Measurements from ENCODE around the gene RNASE13.

RNASE13 gene

GRCh38 chr14:21034707-21035106 is at the start of gene RNASE13:
TSS of gene RNASE13 (minus strand) at chr14:21034807. CDS start at chr14:21034288, 519 bp downstream.
- H3K4me3 ChIP-seq (ENCODE audit: low read depth, low read length): no peak within 1 kb of the TSS
- H3K36me3 ChIP-seq (ENCODE audit: control insufficient read depth, insufficient read depth, low read length): no peaks in the 10 kb centered on the region
- no peaks in the 10 kb centered on the region for H3K9me3 ChIP-seq (ENCODE audit: control insufficient read depth, insufficient read depth, low read length)
- H3K27ac ChIP-seq (ENCODE audit: low read depth, low read length): no peak within 1 kb of the TSS
- peaks cover 13% of the 10 kb centered on the region for H3K4me1 ChIP-seq (ENCODE audit: control insufficient read depth, insufficient read depth, low read length)
- H3K27me3 ChIP-seq (ENCODE audit: control insufficient read depth, insufficient read depth, low read length): no peaks in the 10 kb centered on the region
- H3K9ac ChIP-seq (ENCODE audit: low read depth, low read length): no peak within 1 kb of the TSS

- no peaks in the 10 kb centered on the region for H3K27me3 ChIP-seq (ENCODE audit: control insufficient read depth, insufficient read depth, low read length)
- H3K9me3 ChIP-seq (ENCODE audit: control insufficient read depth, insufficient read depth, low read length): no peaks in the 10 kb centered on the region
- no peak overlapping the region for H3K4me3 ChIP-seq (ENCODE audit: low read depth, low read length)
- no peak overlapping the region for H3K27ac ChIP-seq (ENCODE audit: low read depth, low read length)
- peaks cover 84% of the 10 kb centered on the region for H3K36me3 ChIP-seq (ENCODE audit: control insufficient read depth, insufficient read depth, low read length)
- H3K4me1 ChIP-seq (ENCODE audit: control insufficient read depth, insufficient read depth, low read length): no peaks in the 10 kb centered on the region
- H3K9ac ChIP-seq (ENCODE audit: low read depth, low read length): no peak overlapping the region
These were observed 49.8 kb upstream of the RNASE13 start for GRCh38 chr14:21084396-21084795.

- peaks cover 84% of the 10 kb centered on the region for H3K36me3 ChIP-seq (ENCODE audit: control insufficient read depth, insufficient read depth, low read length)
- H3K4me3 ChIP-seq (ENCODE audit: low read depth, low read length): no peak overlapping the region
- H3K27ac ChIP-seq (ENCODE audit: low read depth, low read length): no peak overlapping the region
- no peaks in the 10 kb centered on the region for H3K9me3 ChIP-seq (ENCODE audit: control insufficient read depth, insufficient read depth, low read length)
- H3K27me3 ChIP-seq (ENCODE audit: control insufficient read depth, insufficient read depth, low read length): no peaks in the 10 kb centered on the region
- H3K9ac ChIP-seq (ENCODE audit: low read depth, low read length): no peak overlapping the region
- H3K4me1 ChIP-seq (ENCODE audit: control insufficient read depth, insufficient read depth, low read length): no peaks in the 10 kb centered on the region
These were observed 49.1 kb upstream of the RNASE13 start for GRCh38 chr14:21083565-21084325.

- no peaks in the 10 kb centered on the region for H3K27me3 ChIP-seq (ENCODE audit: control insufficient read depth, insufficient read depth, low read length)
- no peak overlapping the region for H3K27ac ChIP-seq (ENCODE audit: low read depth, low read length)
- H3K9ac ChIP-seq (ENCODE audit: low read depth, low read length): no peak overlapping the region
- H3K9me3 ChIP-seq (ENCODE audit: control insufficient read depth, insufficient read depth, low read length): no peaks in the 10 kb centered on the region
- H3K36me3 ChIP-seq (ENCODE audit: control insufficient read depth, insufficient read depth, low read length): peaks cover 91% of the 10 kb centered on the region
- no peak overlapping the region for H3K4me3 ChIP-seq (ENCODE audit: low read depth, low read length)
- H3K4me1 ChIP-seq (ENCODE audit: control insufficient read depth, insufficient read depth, low read length): no peaks in the 10 kb centered on the region
These were observed 47.0 kb upstream of the RNASE13 start for GRCh38 chr14:21081521-21082142.

- Histone ChIP-seq H3K27ac (ENCODE audit: low read depth, low read length) (no peak overlapping the region), H3K4me3 (ENCODE audit: low read depth, low read length) (no peak overlapping the region), H3K9me3 (ENCODE audit: control insufficient read depth, insufficient read depth, low read length) (no peaks in the 10 kb centered on the region), H3K27me3 (ENCODE audit: control insufficient read depth, insufficient read depth, low read length) (no peaks in the 10 kb centered on the region), H3K36me3 (ENCODE audit: control insufficient read depth, insufficient read depth, low read length) (peaks cover 91% of the 10 kb centered on the region), H3K9ac (ENCODE audit: low read depth, low read length) (no peak overlapping the region), H3K4me1 (ENCODE audit: control insufficient read depth, insufficient read depth, low read length) (no peaks in the 10 kb centered on the region)
These were observed 44.1 kb upstream of the RNASE13 start for GRCh38 chr14:21078726-21079125.

GRCh38 chr14:21078287-21078686 is 43.7 kb upstream of the RNASE13 start:
- no peaks in the 10 kb centered on the region for H3K9me3 ChIP-seq (ENCODE audit: control insufficient read depth, insufficient read depth, low read length)
- no peak overlapping the region for H3K9ac ChIP-seq (ENCODE audit: low read depth, low read length)
- H3K4me1 ChIP-seq (ENCODE audit: control insufficient read depth, insufficient read depth, low read length): no peaks in the 10 kb centered on the region
- peaks cover 95% of the 10 kb centered on the region for H3K36me3 ChIP-seq (ENCODE audit: control insufficient read depth, insufficient read depth, low read length)
- no peaks in the 10 kb centered on the region for H3K27me3 ChIP-seq (ENCODE audit: control insufficient read depth, insufficient read depth, low read length)
- no peak overlapping the region for H3K27ac ChIP-seq (ENCODE audit: low read depth, low read length)
- H3K4me3 ChIP-seq (ENCODE audit: low read depth, low read length): no peak overlapping the region

GRCh38 chr14:21077672-21078071 is 43.1 kb upstream of the RNASE13 start:
- Histone ChIP-seq H3K27me3 (ENCODE audit: control insufficient read depth, insufficient read depth, low read length) (no peaks in the 10 kb centered on the region), H3K4me1 (ENCODE audit: control insufficient read depth, insufficient read depth, low read length) (peaks cover under 1% of the 10 kb centered on the region; the same call in 1 of the 2 replicates), H3K9ac (ENCODE audit: low read depth, low read length) (no peak overlapping the region), H3K4me3 (ENCODE audit: low read depth, low read length) (no peak overlapping the region), H3K27ac (ENCODE audit: low read depth, low read length) (no peak overlapping the region), H3K9me3 (ENCODE audit: control insufficient read depth, insufficient read depth, low read length) (no peaks in the 10 kb centered on the region), H3K36me3 (ENCODE audit: control insufficient read depth, insufficient read depth, low read length) (peaks cover 97% of the 10 kb centered on the region)

- Histone ChIP-seq H3K27ac (ENCODE audit: low read depth, low read length) (no peak overlapping the region), H3K4me3 (ENCODE audit: low read depth, low read length) (no peak overlapping the region), H3K36me3 (ENCODE audit: control insufficient read depth, insufficient read depth, low read length) (peaks cover 81% of the 10 kb centered on the region), H3K9ac (ENCODE audit: low read depth, low read length) (no peak overlapping the region), H3K9me3 (ENCODE audit: control insufficient read depth, insufficient read depth, low read length) (no peaks in the 10 kb centered on the region), H3K27me3 (ENCODE audit: control insufficient read depth, insufficient read depth, low read length) (no peaks in the 10 kb centered on the region), H3K4me1 (ENCODE audit: control insufficient read depth, insufficient read depth, low read length) (peaks cover 10% of the 10 kb centered on the region)
These were observed 41.3 kb upstream of the RNASE13 start for GRCh38 chr14:21075719-21076437.

GRCh38 chr14:21074398-21075272 is 40.0 kb upstream of the RNASE13 start:
- no peak overlapping the region for H3K4me3 ChIP-seq (ENCODE audit: low read depth, low read length)
- peaks cover 10% of the 10 kb centered on the region for H3K4me1 ChIP-seq (ENCODE audit: control insufficient read depth, insufficient read depth, low read length)
- no peaks in the 10 kb centered on the region for H3K27me3 ChIP-seq (ENCODE audit: control insufficient read depth, insufficient read depth, low read length)
- H3K36me3 ChIP-seq (ENCODE audit: control insufficient read depth, insufficient read depth, low read length): peaks cover 70% of the 10 kb centered on the region
- H3K27ac ChIP-seq (ENCODE audit: low read depth, low read length): no peak overlapping the region
- no peak overlapping the region for H3K9ac ChIP-seq (ENCODE audit: low read depth, low read length)
- no peaks in the 10 kb centered on the region for H3K9me3 ChIP-seq (ENCODE audit: control insufficient read depth, insufficient read depth, low read length)

GRCh38 chr14:21073921-21074320 is 39.3 kb upstream of the RNASE13 start:
- H3K36me3 ChIP-seq (ENCODE audit: control insufficient read depth, insufficient read depth, low read length): peaks cover 63% of the 10 kb centered on the region
- H3K9ac ChIP-seq (ENCODE audit: low read depth, low read length): no peak overlapping the region
- H3K27ac ChIP-seq (ENCODE audit: low read depth, low read length): no peak overlapping the region
- H3K4me1 ChIP-seq (ENCODE audit: control insufficient read depth, insufficient read depth, low read length): peaks cover 10% of the 10 kb centered on the region
- no peak overlapping the region for H3K4me3 ChIP-seq (ENCODE audit: low read depth, low read length)
- no peaks in the 10 kb centered on the region for H3K9me3 ChIP-seq (ENCODE audit: control insufficient read depth, insufficient read depth, low read length)
- 0 out of 2 replicates have a peak, but pooled peaks cover under 1% of the 10 kb centered on the region for H3K27me3 ChIP-seq (ENCODE audit: control insufficient read depth, insufficient read depth, low read length)
